A673 (cell line): Measurements from ENCODE around the gene KRTAP13-3. TPM values are rescaled to one million over a fixed set of nuclear protein-coding genes. Genes with fewer than 3 reads are reported as not detected.

Experiments used
- BruUV-seq: library from RNA; stranded (reverse); fragments of 400-500 nt; replicated peaks from 2 replicates; lab custom pipeline; 2021; lab: Mats Ljungman, UMichigan
- CTCF ChIA-PET: fragments of 300-600 bp; sonication (Branson Sonifier 250); formaldehyde crosslinking; loops from one replicate; lab custom pipeline; 2022; ENCODE audit warnings: antibody characterized with exemption; lab: Charles Lee
- POLR2A ChIA-PET: fragments of 300-600 bp; sonication (Branson Sonifier 250); formaldehyde crosslinking; loops from one replicate; lab custom pipeline; 2022; ENCODE audit warnings: antibody characterized with exemption; ENCODE audit not compliant: low non-redundant PET; lab: Charles Lee
- DNase-seq: peaks from one replicate; pipeline ENCODE4 v3.0.0-alpha.2; 2015; ENCODE audit warnings: low spot score
- H3K27ac ChIP-seq: fragments of 200-600 bp; sonication (generic); 2 replicates; pipeline ENCODE4 v1.5.1; 2016; ENCODE audit warnings: mixed run types, low read depth, mild to moderate bottlenecking, mixed read lengths, antibody characterized with exemption, low read length; ENCODE audit not compliant: poor library complexity, severe bottlenecking
- H3K27me3 ChIP-seq: fragments of 200-600 bp; sonication (generic); replicated peaks from 2 replicates; pipeline ENCODE4 v1.6.1; 2017; ENCODE audit warnings: mixed run types, low read depth, mild to moderate bottlenecking, mixed read lengths, antibody characterized with exemption, low read length; ENCODE audit not compliant: insufficient read depth, poor library complexity
- H3K36me3 ChIP-seq: fragments of 200-600 bp; sonication (generic); 2 replicates; pipeline ENCODE4 v1.6.1; 2016; ENCODE audit warnings: mixed run types, mild to moderate bottlenecking, mixed read lengths, antibody characterized with exemption, low read length; ENCODE audit not compliant: insufficient read depth, poor library complexity, severe bottlenecking
- H3K4me1 ChIP-seq: fragments of 200-600 bp; sonication (generic); 2 replicates; pipeline ENCODE4 v1.6.1; 2017; ENCODE audit warnings: mixed run types, mild to moderate bottlenecking, mixed read lengths, antibody characterized with exemption, low read length; ENCODE audit not compliant: insufficient read depth, poor library complexity, severe bottlenecking
- H3K4me3 ChIP-seq: fragments of 200-600 bp; sonication (generic); 2 replicates; pipeline ENCODE4 v1.5.1; 2016; ENCODE audit warnings: low read depth, mixed run types, mild to moderate bottlenecking, mixed read lengths, low read length; ENCODE audit not compliant: poor library complexity, severe bottlenecking
- H3K9me3 ChIP-seq: fragments of 200-600 bp; sonication (generic); 2 replicates; pipeline ENCODE4 v1.6.1; 2016; ENCODE audit warnings: mixed run types, low read depth, mild to moderate bottlenecking, mixed read lengths, antibody characterized with exemption, low read length; ENCODE audit not compliant: poor library complexity, severe bottlenecking
- CTCF ChIP-seq: fragments of 300-800, 200-600 bp; sonication (generic); conservative IDR thresholded peaks from 2 replicates; pipeline ENCODE4 v1.5.1; 2017; ENCODE audit warnings: low read depth, mild to moderate bottlenecking, antibody characterized with exemption, low read length, moderate library complexity, mixed read lengths
- EZH2 ChIP-seq: fragments of 200-600 bp; sonication (generic); IDR thresholded peaks from 2 replicates; pipeline ENCODE4 v1.6.1; 2017; ENCODE audit warnings: borderline replicate concordance, low read depth, mild to moderate bottlenecking, mixed read lengths, antibody characterized with exemption, low read length; ENCODE audit not compliant: poor library complexity, severe bottlenecking
- intact Hi-C: fragments of 100-400 bp; cut with micrococcal nuclease; formaldehyde crosslinking; loops from one replicate; pipeline ENCODE4 v1.10.0; 2022; ENCODE audit not compliant: unreplicated experiment
- total RNA-seq: library from RNA; stranded (reverse); gene quantifications from 2 replicates; pipeline ENCODE4 v1.2.3, GENCODE V29; 2021

The KRTAP13-3 gene
- total RNA-seq, 1 experiment from 2014 or later, result not detected

- Histone ChIP-seq H3K27me3 (peaks cover 12% of the 10 kb centered on the region), H3K4me3 (no peak overlapping the region), H3K4me1 (no peaks in the 10 kb centered on the region), H3K36me3 (no peaks in the 10 kb centered on the region), H3K27ac (no peak overlapping the region), H3K9me3 (no peaks in the 10 kb centered on the region)
- ChIA-PET POLR2A (no interaction called here), CTCF (no interaction called here)
- no peak for DNase-seq
- no TSS peak for BruUV-seq
- intact Hi-C loops, result no loop called here
- TF ChIP-seq EZH2 (no peak), CTCF (no peak)
These were observed 22.8 kb upstream of the KRTAP13-3 start for GRCh38 chr21:30448514-30448913.

- no peaks in the 10 kb centered on the region for H3K36me3 ChIP-seq
These were observed 21.3 kb upstream of the KRTAP13-3 start for GRCh38 chr21:30447056-30447455.

GRCh38 chr21:30444204-30444603 is 18.5 kb upstream of the KRTAP13-3 start:
- BruUV-seq, result no TSS peak
- Histone ChIP-seq H3K27ac (no peak overlapping the region), H3K27me3 (no peaks in the 10 kb centered on the region), H3K9me3 (no peaks in the 10 kb centered on the region), H3K4me3 (no peak overlapping the region), H3K36me3 (no peaks in the 10 kb centered on the region), H3K4me1 (no peaks in the 10 kb centered on the region)
- CTCF ChIA-PET, result no interaction called here
- POLR2A ChIA-PET, result no interaction called here
- no peak for DNase-seq
- TF ChIP-seq EZH2 (no peak), CTCF (no peak)
- intact Hi-C loops, result no loop called here

More at GRCh38 chr21:30447056-30447455, 21.3 kb upstream of the KRTAP13-3 start:
- no peak for DNase-seq
- BruUV-seq, result no TSS peak
- Histone ChIP-seq H3K4me1 (no peaks in the 10 kb centered on the region), H3K9me3 (no peaks in the 10 kb centered on the region), H3K27me3 (peaks cover 12% of the 10 kb centered on the region), H3K4me3 (no peak overlapping the region), H3K27ac (no peak overlapping the region)
- POLR2A ChIA-PET, result no interaction called here
- intact Hi-C loops, result no loop called here
- TF ChIP-seq CTCF, result no peak
- no peak for TF ChIP-seq EZH2
- CTCF ChIA-PET, result no interaction called here
